ENCODE results near the gene FYB2. TPM values are rescaled to one million over a fixed set of nuclear protein-coding genes. Genes with fewer than 3 reads are reported as not detected.

FYB2 gene
- total RNA-seq, 1 experiment from 2014 or later: 0.47 TPM

DNA sequence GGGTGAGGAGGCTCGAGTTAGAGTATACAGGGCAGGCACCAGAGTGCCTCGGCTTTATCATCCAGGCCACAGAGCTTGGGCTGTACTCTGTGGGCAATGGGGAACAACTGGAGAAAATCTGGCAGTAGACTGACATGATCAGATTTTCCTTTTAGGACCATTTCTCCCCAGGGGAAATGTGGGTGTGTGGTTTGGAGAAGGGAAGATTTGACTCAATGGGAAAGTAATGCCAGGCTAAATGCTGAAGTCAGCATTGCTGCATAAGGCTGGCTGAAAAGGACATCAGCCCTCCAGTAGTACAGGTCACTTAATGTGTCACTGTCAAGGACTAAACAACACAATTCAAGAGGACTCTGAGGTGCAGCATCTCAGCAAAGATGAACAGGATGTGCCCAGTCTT is 5.0 kb downstream of the FYB2 start:
- TF ChIP-seq, protein P1, sequence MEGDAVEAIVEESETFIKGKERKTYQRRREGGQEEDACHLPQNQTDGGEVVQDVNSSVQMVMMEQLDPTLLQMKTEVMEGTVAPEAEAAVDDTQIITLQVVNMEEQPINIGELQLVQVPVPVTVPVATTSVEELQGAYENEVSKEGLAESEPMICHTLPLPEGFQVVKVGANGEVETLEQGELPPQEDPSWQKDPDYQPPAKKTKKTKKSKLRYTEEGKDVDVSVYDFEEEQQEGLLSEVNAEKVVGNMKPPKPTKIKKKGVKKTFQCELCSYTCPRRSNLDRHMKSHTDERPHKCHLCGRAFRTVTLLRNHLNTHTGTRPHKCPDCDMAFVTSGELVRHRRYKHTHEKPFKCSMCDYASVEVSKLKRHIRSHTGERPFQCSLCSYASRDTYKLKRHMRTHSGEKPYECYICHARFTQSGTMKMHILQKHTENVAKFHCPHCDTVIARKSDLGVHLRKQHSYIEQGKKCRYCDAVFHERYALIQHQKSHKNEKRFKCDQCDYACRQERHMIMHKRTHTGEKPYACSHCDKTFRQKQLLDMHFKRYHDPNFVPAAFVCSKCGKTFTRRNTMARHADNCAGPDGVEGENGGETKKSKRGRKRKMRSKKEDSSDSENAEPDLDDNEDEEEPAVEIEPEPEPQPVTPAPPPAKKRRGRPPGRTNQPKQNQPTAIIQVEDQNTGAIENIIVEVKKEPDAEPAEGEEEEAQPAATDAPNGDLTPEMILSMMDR (conservative IDR thresholded peaks at IDR 0.05; ENCODE audit: low read depth, low read length): no peak
- TF ChIP-seq EZH2 (IDR thresholded peaks at IDR 0.05; ENCODE audit: borderline replicate concordance, low read depth, low read length, poor library complexity, severe bottlenecking): no peak
- H3K9me3 ChIP-seq (ENCODE audit: low read depth, low read length, poor library complexity, severe bottlenecking): no peaks in the 10 kb centered on the region
- H3K27me3 ChIP-seq (replicated peaks; ENCODE audit: insufficient read depth, low read depth, low read length, poor library complexity): peaks cover 12% of the 10 kb centered on the region
- no TSS peak for BruUV-seq (replicated peaks)
- ChIA-PET POLR2A (ENCODE audit: low non-redundant PET) (no interaction called here), CTCF (no interaction called here)
- H3K4me1 ChIP-seq (ENCODE audit: insufficient read depth, low read length, poor library complexity, severe bottlenecking): no peaks in the 10 kb centered on the region
- H3K27ac ChIP-seq (ENCODE audit: low read depth, low read length, poor library complexity, severe bottlenecking): no peak overlapping the region
- no peaks in the 10 kb centered on the region for H3K36me3 ChIP-seq (ENCODE audit: insufficient read depth, low read length, poor library complexity, severe bottlenecking)
- no peak for DNase-seq (ENCODE audit: low spot score)
- intact Hi-C loops (cut with micrococcal nuclease; ENCODE audit: unreplicated experiment): no loop called here
- H3K4me3 ChIP-seq (ENCODE audit: low read depth, low read length, poor library complexity, severe bottlenecking): no peak overlapping the region

DNA sequence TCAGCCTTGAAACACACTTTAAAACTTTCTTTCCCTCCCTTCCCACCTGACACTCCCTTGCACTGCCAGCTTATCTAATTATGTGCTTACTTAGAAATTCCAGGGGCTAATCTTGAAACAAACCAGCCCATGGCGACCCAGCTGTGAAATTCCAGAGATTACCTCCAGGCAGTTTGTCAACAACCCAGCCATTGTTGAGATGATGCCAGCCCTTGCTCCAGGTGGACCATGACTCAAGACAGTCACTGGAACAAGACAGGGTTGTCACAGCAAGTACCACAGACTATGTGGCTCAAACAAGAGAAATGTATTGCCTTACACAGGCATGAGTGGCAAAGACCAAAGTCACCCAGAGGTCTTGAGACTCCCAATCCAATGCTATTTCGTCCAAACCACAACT is 7.9 kb downstream of the FYB2 start:
- Histone ChIP-seq H3K4me1 (ENCODE audit: insufficient read depth, low read length, poor library complexity, severe bottlenecking) (no peaks in the 10 kb centered on the region), H3K36me3 (ENCODE audit: insufficient read depth, low read length, poor library complexity, severe bottlenecking) (no peaks in the 10 kb centered on the region), H3K9me3 (ENCODE audit: low read depth, low read length, poor library complexity, severe bottlenecking) (no peaks in the 10 kb centered on the region), H3K4me3 (ENCODE audit: low read depth, low read length, poor library complexity, severe bottlenecking) (no peak overlapping the region), H3K27me3 (replicated peaks; ENCODE audit: insufficient read depth, low read depth, low read length, poor library complexity) (peaks cover 12% of the 10 kb centered on the region), H3K27ac (ENCODE audit: low read depth, low read length, poor library complexity, severe bottlenecking) (no peak overlapping the region)
- TF ChIP-seq, protein P1 (conservative IDR thresholded peaks at IDR 0.05; ENCODE audit: low read depth, low read length): no peak
- TF ChIP-seq EZH2 (IDR thresholded peaks at IDR 0.05; ENCODE audit: borderline replicate concordance, low read depth, low read length, poor library complexity, severe bottlenecking): no peak
- ChIA-PET POLR2A (ENCODE audit: low non-redundant PET) (no interaction called here), CTCF (no interaction called here)
- DNase-seq (ENCODE audit: low spot score): no peak
- no TSS peak for BruUV-seq (replicated peaks)
- intact Hi-C loops (cut with micrococcal nuclease; ENCODE audit: unreplicated experiment): no loop called here

DNA sequence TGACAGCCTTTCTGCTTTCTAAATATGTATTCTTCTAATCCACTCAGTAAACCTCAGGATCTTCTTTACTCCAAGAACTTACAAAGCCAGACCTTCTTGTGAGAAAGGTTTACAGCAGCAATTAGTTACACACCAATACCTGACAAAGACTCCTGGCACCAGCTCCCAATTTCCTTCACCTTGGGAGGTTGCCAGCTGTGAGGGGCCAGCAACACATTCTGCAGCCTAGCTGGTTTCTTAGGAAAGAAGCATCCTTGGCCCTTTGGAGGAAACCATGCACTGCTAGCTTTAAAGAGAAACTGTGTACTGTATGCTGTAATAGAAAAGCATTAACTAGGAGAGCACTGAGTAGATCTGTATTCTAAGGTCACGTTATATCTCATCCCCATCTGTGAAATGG is 10.8 kb downstream of the FYB2 start:
- Histone ChIP-seq H3K27ac (ENCODE audit: low read depth, low read length, poor library complexity, severe bottlenecking) (no peak overlapping the region), H3K27me3 (replicated peaks; ENCODE audit: insufficient read depth, low read depth, low read length, poor library complexity) (peaks cover 12% of the 10 kb centered on the region), H3K36me3 (ENCODE audit: insufficient read depth, low read length, poor library complexity, severe bottlenecking) (no peaks in the 10 kb centered on the region), H3K4me3 (ENCODE audit: low read depth, low read length, poor library complexity, severe bottlenecking) (no peak overlapping the region), H3K9me3 (ENCODE audit: low read depth, low read length, poor library complexity, severe bottlenecking) (no peaks in the 10 kb centered on the region), H3K4me1 (ENCODE audit: insufficient read depth, low read length, poor library complexity, severe bottlenecking) (no peaks in the 10 kb centered on the region)
- no peak for TF ChIP-seq EZH2 (IDR thresholded peaks at IDR 0.05; ENCODE audit: borderline replicate concordance, low read depth, low read length, poor library complexity, severe bottlenecking)
- TF ChIP-seq, protein P1 (conservative IDR thresholded peaks at IDR 0.05; ENCODE audit: low read depth, low read length): no peak
- ChIA-PET POLR2A (ENCODE audit: low non-redundant PET) (no interaction called here), CTCF (no interaction called here)
- DNase-seq (ENCODE audit: low spot score): no peak
- no TSS peak for BruUV-seq (replicated peaks)
- intact Hi-C loops (cut with micrococcal nuclease; ENCODE audit: unreplicated experiment): no loop called here
